GM19351 (cell line): Measurements from ENCODE around the gene SLC2A9.
"Not testable (repeated sequence)": the region's sequence is repeated elsewhere in the genome, so short reads cannot be mapped to it uniquely, and the experiment has no call there.

Source experiments
- ATAC-seq: cut with Tn5 transposase; IDR thresholded peaks from one replicate; pipeline ENCODE4 v1.9.1; 2021; ENCODE audit warnings: mild to moderate bottlenecking, moderate library complexity; ENCODE audit not compliant: unreplicated experiment

The SLC2A9 gene

DNA sequence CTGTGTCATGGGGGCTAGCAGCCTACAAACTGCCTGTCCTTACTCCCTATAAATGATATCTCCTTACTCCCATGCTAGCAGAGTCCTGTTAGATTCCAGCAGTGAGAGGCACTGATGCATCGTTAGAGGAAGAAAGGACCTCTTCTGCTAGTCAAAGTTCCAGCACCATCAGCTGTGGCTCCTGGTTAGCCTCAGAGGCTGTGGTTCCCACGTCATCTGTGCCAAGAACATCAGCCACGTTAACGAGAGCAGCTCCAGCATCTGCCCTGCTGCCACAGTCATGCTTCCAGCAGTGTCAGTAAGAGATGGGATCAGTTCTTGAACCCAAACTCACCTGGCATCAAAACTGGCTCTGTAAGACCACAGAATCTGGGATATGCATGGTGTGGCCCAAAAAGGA lies 88.5 kb downstream of the SLC2A9 start:
- ATAC-seq: no peak

DNA sequence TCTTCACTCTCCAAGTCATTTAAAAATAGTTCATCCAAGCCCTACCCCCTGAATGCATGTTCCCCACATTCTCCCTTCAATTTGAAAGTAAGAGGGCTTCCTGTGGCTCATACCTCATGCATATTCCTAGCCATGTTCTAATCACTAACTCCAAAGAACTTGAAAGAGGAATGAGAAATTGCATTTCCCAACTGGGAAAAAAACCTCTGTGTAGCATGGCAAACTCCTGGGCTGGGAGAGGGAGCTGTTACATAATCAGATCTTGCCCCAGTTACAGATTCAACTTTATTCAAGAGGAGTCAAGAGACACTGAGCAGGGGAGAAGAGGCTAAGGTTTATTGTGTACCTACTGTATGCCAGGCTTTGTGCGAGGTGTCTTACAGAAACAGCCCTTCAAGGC lies 90.2 kb downstream of the SLC2A9 start:
- no peak for ATAC-seq

DNA sequence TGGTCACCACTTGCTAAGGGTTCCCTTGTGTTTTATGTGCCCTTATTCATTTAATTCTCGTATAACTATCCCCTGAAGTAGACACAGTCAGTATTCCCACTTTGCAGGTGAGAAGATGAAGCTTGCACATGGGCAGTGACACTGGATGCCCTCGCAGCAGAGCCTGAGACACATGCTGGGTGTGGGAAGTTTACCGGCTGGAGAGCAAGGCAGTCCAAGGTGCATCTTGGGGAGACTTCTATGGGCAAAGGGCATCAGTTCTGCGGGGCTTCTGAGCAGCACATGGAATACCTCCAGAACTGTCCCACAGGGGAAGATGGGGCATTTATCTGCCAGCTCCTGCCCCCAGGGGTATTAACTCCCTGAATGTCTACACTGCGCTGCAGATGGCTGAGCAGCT lies 92.2 kb downstream of the SLC2A9 start:
- no peak for ATAC-seq

DNA sequence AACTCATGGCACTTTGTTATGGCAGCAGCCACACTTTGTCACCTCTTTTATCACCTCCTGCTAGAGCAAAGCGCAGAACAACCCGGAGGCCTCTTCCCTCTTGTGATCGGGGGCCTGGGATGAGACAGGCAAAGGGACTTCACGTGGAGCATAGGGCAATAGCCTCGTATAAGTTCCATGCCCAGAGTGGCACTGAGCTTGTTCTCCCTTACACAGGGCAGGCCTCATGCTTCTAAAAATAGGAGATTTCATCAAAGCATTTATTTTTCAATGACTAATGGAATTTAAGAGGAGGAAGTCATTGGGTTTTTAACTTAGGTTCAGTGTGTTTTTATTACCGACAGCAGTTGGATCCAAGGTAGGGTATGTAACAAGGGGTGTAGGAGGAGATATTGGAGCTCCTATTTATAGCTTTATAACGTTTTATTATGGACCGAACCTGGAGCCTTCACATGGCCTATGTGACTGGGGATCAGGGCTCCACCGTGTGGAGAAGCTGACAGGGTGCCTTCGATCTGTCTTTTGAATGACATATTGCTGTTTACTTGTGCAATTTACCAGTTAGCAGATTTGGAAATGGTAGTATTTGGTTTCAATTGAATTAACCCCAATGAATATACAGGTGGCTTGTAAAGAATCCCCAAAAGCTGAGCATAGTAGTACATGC lies 93.8 kb downstream of the SLC2A9 start:
- ATAC-seq: no peak

DNA sequence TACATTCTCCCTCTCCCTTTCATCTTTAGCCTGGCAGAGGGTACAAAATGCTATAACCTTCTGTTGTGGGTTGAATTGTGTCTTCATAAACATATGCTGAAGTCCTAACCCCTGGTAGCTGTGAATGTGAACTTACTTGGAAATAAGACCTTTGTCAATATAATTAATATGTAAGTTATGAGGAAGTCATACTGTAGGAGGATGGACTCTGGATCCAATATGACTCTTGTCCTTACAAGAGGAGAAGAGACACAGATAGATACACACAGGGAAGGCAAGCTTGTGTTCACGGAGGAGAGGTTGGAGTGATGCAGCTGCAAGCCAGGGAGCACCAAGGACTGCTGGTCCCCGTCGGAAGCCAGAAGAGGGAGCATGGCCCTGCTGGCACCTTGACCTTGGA lies 94.7 kb downstream of the SLC2A9 start:
- no peak for ATAC-seq

DNA sequence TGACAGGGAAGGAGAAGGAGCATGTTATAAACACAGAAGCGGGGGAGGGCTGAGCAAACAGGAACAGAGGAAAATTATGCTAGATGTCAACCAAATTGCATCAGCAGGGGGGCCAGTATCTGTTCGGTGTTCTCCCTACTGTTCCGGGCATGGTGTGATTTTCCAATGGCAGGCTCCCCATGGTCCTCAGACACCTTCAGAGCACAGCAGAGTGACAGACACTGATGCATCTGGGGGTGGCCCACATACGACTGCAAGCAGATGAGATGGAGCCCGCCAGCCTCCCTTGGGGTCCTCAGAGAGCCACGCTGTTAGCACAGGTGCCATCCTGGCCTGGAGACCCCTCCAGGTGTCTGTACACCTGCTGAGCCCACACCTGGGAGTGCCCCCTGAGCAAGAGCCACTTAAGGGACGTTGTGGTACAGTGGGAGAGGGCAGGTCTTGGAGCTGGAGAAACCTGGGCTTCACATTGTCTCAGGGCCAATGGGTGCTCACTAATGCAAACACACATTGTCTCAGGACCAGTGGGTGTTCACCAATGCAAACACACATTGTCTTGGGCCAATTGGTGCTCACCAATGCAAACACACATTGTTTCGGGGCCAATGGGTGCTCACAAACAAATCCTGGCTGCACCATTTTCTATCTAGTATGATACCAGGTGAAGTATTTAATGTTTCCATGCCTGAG lies 95.4 kb downstream of the SLC2A9 start:
- ATAC-seq: no peak

DNA sequence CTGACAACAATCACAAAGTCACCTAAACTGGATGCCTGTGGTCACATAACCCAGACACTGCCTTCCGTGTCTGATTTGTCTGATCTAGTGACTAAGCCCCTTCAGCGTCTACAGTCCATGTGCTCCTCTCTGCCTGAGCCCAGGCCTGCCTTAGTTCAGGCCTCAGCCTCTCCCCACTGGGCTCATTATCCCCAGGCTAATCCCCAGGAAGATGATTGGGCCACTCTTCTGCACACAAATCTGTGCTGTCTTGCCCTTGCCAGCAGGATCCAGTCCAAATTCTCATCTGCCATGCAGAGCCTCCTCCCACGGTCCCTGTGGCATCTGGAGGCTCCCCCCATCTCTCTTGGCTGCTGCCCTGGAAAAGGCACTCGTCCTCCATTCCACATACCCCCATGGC lies 96.5 kb downstream of the SLC2A9 start:
- no peak for ATAC-seq

DNA sequence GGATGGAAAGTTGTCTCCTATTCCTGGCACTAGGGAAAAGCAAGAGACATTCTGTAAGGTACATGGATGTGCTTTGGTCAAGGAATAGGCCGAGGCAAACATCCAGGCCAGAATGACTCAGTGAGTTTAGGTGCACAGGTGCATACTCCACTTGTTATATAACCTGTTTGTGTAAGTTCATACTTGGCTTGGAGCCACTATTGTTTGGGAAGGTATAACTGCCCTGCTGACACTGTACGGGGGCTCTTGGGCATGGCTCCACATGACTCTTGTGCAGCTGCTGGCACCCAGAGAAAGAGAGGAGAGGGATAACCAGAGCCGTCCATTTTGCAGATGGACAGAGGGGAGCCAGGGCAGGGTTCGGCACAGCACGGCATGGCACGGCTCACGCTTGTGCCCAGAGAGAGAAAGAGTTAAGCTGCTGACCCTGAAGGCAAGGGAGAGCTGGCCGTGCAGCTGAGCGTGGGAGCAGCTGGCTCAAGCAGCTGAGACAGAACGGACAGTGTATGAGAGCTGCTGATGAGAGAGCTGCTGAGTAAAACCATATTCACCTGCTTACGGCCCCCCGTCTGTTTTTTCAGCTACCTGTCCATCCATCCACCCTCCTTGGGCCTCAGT lies 98.0 kb downstream of the SLC2A9 start:
- ATAC-seq: no peak

DNA sequence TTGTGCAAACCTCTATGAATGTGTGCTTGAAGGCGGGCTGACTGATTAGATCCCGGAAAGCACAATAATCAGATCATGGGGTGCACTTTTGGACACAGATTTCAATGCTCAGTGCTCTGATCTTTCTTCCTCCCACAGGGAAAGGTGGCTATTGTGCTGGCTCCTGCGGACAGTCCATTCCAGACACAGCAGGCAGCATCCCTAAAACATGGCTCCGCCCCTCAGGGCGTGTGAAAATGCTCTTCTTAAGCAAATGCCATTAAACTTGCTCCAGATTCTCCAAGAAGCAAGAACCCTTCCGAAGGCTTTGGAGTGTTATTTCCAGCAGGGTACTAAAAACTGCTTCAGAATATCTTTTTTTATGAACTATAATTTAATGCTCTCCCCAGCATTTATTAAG lies 100.0 kb downstream of the SLC2A9 start:
- ATAC-seq: no peak

DNA sequence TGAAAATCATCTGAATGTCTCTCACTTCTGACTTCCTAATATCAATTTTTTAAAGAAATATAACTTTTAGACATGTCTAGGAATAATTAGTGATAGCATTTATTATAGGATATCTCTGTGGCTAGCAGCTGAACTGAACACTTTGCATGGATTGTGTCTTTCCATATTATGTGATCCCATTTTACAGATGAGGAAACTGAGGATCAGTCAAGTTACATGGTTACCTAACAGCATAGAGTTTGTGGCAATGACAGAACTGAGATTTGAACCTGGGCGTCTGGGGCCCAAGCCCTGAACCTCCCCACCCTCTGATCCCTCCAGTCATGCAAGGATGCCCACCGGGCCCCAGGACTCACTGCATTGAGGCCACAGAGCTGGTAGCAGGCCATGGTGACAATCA lies 101.3 kb downstream of the SLC2A9 start:
- no peak for ATAC-seq

DNA sequence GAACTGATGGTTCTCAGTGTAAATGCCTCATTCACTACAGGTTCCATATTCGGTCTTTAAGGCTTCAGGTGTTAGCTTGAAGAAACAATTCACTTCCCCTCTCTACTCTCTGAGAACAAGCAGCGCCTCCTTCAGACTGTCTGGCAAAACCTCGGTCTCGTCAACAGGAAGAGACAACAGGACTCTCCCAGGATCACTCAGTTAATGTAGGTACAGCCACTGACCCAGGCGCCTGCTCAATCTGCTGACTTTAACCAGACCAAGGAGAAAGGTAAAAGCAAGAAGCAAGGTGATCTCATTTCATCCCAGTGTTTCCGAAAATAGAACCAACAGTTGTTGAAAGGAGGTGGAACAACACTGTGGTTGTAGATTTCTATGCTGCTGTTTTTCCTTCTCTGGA lies 102.2 kb downstream of the SLC2A9 start:
- no peak for ATAC-seq

DNA sequence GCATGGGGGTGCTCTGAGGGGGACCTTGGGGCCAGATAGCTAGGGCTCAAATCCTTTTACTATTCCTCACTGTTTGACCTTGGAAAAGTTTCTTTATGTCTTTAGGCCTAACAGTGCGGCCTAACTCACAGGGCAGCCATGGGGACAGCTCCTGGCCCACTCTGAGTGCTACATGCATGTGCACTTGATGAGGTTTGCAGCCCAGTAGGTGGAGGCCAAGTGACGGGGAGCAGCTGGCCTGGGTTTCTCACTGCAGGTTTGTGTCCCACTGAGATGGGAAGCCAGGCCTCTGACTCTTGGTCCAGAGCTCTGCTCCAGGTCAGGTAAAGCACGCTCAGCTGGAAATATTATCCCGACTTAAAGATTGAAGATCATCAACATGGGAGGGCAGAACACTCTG lies 102.8 kb downstream of the SLC2A9 start:
- no peak for ATAC-seq

DNA sequence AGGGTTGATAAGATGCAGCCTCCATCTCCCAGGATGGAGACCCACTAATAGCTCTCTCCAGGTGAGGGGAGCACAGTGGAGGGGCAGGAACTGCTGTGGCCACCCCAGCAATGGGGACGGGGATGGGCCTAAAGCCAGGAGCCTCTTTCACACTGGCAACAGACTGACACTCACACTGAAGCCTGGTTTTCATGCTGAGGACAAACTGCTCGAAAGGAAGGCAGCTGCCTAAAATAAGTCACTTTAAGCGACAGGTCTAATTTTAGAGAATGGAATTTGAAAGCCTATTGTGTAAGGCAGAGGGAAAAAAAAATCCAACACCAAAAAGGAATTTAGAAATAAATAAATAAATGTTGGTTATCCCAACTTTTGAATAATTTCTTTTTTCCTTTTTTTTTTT lies 104.4 kb downstream of the SLC2A9 start:
- no peak for ATAC-seq

DNA sequence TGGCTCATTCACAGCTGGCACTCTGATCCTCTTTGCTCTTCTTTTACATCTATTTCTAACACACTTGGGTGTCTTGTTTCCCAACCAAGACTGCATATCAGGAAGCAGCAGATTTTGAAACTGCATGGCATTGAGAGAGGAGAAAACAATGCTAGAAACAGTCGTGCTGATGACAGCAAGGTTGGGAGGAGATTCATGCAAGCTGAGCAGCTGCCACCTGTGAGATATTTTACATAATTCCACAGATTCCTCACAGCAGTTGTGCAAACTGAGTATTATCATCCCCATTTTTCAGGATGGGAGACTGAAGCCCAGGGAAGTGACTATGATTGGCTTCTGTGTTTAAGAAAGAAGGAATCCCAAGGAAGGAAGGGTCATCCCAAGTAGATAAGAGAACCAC lies 105.0 kb downstream of the SLC2A9 start:
- ATAC-seq: no peak

DNA sequence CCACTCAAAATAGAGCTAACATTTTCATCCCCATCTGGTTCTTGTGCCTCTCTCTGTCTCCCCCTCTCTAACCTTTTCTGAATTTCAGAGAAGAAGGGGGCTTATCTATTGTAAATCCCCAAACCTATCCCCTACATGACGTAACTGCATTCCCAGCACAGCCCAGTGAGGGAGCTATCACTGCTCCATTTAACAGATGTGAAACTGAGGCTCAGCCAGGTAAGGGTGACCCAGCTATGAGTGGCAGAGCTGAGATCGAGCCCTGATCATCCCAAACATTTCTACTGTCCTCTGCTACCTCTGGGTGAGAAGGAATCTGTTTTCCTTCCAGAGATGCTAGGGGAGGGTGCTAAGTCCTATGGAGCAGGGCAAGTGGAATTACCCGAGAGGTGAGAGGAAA lies 107.5 kb downstream of the SLC2A9 start:
- ATAC-seq: no peak

DNA sequence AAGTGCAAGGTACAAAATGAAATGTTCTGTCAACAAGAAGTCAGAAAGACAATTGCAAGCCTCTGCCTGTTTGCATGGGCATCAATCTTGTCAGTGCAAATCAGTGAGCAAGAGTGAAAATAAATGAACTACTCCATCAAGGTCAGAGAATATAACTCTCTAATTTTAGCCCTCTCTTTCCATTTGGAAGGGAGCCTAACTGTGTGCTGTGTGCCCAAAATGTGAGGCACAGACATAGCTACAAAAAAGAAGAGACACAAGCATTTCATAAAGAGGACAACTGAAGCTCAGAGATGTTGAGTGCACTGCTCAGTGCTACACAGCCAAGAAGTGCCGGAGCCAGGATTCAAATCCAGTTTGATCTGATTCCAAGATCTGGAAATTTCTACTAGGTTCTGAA lies 114.3 kb downstream of the SLC2A9 start:
- ATAC-seq: no peak

DNA sequence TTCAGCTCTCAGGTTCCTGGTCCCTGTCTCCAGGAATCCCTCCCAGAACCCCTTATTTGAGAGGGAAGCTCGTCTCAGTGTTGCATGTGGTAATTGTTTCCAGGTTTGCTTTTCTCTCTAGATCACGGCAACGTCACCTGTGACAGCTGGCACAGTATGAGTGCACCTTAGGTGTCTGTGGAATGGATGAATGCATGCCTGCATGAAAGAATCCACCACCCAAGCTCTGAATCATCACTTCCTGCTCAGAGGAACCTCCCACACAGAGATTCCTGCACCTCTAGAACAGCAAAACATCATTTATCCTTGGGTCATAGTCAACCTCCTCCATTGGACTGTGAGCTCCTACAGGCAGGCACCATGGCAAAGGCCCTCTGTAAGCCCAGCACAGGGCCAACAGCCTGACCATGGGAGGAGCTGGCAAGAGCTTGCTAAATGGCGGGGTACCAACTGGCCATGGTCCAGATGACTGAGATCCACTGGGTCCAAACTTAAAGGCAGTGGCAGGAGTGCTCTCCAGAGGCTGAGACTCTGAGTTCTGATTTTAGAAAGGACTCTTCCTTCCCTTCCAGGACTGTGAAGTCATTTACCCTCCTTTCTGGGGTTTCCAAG lies 116.2 kb downstream of the SLC2A9 start:
- ATAC-seq: no peak

DNA sequence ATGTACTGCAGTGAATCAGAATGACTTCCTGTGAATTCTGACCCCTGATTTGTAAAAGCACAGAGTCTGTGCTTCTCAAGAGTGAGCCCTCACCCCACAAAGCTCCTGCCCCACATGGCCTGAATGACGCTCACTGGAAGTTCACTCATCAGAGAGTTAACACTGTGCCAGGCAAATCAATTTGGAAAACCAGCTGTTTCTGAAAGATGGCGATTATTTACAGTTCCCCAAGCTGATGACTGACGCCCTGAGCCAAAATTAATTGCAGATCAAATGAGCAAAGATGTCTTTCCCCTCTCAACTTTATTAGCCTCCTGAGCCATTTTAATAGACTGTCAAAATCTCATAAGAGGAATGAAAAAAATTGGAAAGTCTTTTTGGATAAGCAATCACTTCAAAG lies 118.0 kb downstream of the SLC2A9 start:
- no peak for ATAC-seq

DNA sequence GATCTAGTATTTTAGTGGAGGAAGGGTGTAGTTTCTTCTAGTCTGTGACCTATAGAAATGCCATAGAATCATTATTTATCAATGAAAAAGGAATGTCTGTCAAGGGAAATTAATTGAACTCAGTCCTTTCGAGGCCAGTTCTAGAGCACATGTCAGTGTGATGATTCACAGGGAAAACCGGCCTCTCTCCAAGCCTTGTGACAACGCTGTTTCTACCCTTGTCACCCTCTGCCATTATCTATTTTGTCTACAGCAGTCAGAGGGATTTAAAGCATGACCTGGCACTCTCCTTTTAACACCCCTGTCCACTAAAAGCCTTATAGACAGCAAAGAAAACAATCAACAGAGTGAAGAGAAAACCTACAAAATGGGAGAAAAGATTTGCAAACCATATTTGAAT lies 120.0 kb downstream of the SLC2A9 start:
- no peak for ATAC-seq

DNA sequence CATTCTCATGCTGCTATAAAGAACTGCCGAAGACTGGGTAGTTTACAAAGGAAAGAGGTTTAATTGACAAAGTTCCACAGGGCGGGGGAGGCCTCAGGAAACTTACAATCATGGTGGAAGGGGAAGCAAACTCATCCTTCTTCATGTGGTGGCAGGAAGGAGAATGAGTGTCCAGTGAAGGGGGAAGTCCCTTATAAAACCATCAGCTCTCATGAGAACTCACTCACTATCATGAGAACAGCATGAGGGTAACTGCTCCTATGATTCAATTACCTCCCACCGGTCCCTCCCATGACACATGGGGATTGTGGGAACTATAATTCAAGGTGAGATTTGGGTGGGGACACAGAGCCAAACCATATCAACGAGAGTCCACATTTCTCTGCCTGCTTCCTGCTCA lies 120.7 kb downstream of the SLC2A9 start:
- not testable (repeated sequence) for ATAC-seq

DNA sequence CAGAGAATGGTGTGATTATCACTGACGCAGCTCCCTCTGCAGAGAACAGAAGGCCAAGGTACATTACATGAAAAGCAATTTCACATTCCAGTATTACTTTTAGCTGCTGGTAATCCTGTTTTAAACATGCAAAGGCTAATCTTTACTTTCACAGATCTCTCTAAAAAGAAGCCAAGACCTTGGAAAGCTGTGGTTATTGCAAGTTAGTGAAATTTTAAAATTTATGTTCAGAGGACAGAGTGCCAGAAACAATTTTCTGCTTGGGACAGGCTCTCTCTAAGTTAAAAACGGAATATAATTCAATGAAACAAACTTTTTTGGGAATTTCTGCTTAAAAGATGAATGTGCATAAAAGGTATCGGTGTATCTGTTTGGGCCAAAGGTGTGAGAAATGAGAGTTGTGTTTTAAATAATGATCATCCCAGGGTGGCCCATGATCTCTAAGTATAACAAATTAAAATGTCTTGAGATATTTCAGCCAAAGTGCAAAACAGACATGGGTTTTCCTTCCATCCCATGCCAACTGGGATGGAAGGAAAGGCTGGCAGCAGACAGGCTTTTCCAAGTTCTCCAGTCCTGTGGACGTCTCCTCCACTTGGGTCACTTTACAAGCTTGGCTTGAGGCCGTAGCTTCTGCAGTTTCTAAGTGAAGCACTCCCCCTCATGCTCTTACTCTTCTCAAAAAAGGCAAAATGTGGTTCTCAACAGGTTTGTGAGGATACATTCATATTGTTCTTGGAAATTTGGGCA lies 121.8 kb downstream of the SLC2A9 start:
- ATAC-seq: no peak
